GM21381 (cell line): ENCODE data around the gene GON7.
A peak's percentile ranks its signal among the peaks of the same experiment; 100 is the strongest.
"Not testable (repeated sequence)": the region's sequence is repeated elsewhere in the genome, so short reads cannot be mapped to it uniquely, and the experiment has no call there.

Experiments
- ATAC-seq: cut with Tn5 transposase; IDR thresholded peaks from one replicate; pipeline ENCODE4 v1.9.1; 2021; ENCODE audit warnings: mild to moderate bottlenecking, moderate library complexity; ENCODE audit not compliant: unreplicated experiment

The GON7 gene, protein sequence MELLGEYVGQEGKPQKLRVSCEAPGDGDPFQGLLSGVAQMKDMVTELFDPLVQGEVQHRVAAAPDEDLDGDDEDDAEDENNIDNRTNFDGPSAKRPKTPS

DNA sequence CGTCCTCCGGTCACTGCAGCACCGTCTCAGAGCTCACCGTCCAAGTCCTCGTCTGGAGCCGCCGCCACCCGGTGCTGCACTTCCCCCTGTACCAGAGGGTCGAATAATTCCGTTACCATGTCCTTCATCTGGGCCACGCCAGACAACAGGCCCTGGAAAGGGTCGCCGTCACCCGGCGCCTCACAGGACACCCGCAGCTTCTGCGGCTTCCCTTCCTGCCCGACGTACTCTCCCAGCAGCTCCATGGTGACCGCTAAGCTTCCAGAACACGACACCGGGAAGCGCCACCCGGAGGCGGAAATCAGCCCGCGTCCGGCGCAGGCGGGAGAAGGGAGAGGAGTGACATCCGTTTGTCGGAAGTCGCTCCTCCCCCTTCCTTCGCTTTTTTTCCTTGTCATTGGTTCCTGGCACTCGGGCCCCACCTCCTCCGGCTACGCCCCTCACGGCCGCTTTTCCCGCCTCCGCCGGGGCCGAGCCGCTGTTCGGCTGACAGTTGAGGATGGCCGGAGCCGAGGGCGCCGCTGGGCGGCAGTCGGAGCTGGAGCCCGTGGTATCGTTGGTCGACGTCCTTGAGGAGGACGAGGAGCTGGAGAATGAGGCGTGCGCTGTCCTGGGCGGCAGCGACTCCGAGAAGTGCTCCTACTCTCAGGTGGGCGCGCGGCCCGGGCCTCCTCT is at the start of gene GON7, which contains the start of gene UBR7:
GON7 (minus strand) TSS at position 273 of the 675 bp plus-strand sequence; CDS start at position 245, 28 bp downstream.
UBR7 (plus strand) TSS at position 464 of the 675 bp plus-strand sequence; CDS start at position 500, 36 bp downstream.
- peak; percentile 77 for ATAC-seq

DNA sequence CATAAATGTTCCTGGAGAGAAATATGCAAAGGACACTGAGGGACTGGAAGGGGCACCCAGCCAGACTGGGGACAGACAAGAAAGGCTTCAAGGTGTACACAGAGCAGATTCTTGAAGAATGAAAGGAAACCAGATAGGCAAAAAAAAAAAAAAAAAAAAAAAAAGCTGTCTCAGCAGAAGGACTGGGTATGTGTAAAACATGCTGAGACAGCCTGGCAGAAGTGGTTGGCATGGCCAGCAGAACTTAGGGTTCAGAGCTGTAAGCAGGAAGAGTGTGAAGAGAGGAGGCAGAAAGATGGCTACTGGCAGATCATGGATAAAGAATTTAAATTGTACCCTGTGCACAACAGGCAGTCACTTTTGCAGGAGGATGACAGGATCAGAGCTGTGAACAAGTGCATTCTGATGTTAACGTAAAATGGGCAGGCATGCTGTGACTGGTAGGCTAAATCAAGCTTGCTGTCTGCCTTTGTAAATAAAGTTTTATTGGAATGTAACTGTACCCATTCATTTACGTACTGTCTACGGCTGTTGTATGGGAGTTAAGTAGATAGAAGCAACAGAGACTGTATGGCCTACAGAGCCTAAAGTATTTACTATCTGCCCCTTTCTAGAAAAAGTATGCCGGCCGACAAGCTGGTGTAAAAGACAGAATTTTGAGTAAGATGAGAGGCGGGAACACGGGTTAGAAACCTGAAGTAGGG is 42.4 kb upstream of the GON7 start:
- no peak for ATAC-seq

DNA sequence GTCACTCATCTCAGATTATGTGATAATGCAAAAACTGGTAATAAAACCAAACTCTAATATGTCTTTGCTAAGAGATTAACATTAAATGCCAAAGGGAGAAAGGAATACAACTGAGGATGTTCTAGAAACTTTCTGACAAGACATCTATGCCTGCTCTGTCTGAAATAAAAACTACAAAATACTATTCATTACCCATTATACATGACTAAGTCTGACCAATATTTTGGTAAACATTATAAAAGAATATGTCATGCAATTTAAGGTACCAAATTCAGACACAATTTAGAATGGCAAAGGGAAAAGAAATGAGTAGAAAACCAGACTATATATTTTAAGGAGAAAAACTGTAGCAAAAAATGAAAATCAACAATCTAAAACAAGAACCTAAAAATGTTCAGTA is 39.7 kb upstream of the GON7 start:
- ATAC-seq: no peak

DNA sequence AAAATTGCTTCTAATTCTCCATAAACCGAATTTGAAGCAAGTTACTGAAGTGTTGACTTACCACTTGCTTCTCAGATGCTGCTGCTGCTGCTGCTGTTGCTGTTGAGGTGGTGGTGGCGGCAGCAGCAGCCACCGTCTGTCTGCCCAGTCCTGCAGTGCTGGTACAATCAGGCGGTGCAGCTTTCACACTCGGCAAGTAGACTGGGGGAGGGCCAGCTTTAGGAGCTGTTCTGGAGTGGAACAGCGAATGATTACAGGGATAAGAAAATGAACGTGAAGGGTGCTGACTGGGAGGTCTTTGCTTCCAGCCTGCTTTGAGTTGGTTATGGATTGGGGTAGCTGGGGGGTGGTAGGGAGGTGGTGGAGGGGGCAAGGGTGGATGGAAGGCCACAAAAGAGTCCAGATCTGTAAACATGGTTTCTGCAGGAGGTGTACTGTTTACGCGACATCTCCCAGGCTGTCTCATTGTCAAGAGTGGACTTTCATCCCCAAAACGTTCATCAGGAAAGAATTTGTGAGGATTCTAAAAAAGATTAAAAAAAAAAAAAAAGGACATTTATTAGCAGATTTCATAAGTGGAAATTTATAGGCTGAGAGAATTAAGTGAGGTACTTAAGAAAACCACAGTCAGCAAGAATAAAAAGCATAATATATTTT is 39.0 kb upstream of the GON7 start:
- ATAC-seq: no peak

DNA sequence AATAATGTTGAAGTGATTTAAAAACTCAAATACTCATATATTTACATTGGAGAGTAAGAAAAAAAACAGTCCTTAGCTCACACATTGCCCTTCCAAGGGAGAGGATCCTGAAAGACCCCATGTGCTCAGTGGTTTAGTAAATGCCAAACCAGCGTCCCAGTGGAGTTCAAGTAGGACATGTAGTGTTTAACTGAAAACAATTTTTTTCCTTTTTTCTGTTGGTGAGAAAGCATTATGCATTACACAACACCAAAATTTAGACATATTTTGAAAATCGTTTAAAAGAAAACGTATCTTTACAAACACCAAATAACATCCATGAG is 33.8 kb upstream of the GON7 start:
- no peak for ATAC-seq

DNA sequence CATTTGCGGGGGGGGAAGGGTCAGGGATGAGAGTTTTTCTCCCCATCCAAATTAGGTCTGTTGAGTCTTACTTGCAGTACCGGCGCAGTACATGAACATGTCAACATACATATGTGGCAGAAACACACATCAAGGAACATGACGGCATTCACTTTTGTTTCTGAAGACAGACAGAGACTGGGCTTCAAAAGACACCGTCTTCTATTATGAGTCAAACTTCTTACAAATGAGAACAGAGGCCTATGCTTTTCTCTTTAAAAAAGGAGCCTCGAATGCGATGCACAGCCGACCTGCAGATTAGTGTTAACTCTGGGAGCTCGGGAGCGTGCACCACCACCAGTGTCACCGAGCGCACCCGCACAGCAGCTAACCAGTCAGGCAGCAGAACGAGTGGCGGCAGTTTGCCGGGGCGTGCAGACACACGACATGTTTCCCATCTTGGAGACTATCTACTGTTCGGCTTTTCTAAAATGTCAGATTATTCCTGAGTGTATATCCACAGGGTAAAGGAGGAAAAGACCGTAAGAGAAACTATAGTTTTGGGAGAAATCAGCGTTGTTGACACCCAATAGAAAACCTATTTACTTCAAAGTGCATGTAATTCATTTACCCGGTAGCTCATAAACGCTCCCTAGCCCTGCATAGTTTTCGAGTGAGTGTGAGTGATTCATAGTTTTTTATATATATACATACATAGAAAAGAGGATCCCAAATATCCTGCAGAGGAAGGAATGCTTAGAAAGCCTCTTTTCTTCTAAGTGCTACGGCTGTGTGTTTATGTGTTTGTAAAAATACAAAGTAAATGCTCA is 33.2 kb upstream of the GON7 start:
- ATAC-seq: no peak

DNA sequence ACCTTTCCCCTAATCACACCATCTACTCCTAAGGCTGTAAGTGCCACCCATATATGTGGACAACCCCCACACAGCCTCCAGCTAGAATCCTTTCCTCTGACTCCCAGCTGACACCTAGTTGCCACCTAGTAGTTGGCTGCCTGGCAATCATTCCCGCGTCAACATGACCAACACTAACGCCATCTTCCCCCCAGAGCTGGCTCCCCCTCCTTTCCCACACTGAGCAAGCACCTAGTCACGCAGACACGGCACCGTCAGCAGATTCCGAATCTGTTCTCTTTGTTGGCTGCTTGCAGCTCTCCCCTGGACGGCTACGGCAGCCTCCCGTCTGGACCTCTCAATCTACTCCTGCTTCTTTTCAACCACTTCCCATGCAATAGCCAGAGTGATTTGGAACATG is 27.9 kb upstream of the GON7 start:
- ATAC-seq: no peak

DNA sequence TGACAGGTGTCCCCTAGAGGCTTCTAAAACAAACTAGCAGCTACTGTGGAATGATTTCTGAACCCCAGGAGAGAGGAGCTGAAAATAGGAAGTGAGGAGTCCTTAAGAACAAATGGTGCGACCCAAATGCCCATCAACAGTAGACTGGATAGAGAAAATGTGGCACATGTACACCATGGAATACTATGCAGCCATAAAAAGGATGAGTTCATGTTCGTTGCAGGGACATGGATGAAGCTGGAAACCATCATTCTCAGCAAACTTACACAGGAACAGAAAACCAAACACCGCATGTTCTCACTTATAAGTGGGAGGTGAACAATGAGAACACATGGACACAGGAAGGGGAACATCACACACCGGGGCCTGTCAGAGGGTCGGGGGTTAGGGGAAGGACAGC is 26.2 kb upstream of the GON7 start:
- not testable (repeated sequence) for ATAC-seq

DNA sequence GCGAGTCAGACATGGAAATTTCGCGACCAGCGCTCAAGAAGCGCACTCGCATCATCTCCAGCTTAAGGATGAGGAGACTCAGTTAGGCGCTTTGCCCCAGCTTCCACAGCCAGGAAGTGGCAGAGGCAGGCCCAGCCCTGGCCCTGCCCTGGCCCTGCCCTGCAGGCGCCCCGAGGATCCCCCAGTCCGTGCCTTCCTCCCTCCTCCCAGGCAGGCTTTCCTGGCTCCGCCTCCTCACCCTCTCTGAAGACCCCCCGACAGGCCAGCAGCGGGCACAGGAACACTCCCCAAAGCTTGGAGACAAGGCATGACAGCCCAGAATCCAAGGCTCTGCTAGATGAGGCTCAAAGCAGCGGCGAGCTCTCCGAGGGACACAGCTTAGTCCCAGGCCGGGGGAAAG is 25.3 kb upstream of the GON7 start:
- no peak for ATAC-seq

DNA sequence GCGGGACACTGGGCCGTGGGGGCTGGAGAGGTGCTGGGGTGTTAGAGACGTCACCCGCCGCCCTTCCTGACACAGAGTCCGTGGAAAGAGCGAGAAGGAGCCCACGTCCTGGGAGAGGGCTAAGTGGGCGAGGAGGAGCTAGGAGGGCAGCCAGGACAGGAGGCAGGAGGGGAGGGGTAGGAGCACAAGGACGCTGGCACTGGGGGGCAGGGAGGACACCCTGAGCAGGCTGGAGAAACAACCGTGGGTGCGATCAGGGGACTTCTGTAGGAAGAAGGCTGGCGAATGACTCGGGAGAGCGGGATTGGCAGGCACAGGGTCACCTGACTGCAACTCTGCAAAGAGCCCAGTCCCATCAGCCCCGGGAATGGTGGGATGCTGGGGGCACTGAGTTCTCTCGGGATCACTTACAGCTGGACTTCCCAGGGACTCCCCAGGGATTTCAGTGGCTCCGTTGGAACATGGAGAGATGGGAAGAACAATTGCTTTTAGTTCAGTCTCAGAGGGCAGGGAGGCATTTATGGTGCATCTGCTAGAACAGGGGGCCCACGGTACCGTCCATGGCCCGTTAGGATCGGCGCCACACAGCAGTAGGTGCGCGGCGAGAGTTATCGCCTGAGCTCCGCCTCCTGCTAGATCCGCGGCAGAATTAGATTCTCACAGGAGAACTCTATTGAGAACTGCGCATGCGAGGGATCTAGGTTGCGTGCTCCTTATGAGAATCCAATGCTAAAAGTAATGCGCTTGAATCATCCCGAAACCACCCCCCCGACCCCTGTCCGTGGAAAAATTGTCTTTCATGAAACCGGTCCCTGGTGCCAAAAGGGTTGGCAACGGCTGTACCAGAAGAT is 24.5 kb upstream of the GON7 start:
- no peak for ATAC-seq

DNA sequence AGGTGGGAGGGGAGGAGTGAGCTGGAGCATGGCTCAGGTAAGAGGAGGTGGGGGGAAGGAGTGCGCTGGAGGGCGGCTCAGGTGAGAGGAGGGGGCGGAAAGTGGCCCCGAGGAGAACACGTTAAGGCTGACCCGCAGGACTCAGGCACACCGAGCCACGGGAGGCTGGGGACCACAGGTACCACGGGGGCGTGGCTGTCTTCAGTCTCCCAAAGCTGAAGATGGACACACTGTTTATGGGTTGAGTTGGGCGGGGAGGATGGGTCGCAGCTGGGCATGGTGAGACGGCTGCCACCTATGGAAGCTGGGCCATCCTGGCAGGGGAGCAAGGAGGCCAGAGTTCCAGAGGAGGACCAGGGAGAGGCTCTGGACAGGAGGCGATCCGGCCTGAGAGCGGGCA is 23.7 kb upstream of the GON7 start:
- ATAC-seq: no peak

DNA sequence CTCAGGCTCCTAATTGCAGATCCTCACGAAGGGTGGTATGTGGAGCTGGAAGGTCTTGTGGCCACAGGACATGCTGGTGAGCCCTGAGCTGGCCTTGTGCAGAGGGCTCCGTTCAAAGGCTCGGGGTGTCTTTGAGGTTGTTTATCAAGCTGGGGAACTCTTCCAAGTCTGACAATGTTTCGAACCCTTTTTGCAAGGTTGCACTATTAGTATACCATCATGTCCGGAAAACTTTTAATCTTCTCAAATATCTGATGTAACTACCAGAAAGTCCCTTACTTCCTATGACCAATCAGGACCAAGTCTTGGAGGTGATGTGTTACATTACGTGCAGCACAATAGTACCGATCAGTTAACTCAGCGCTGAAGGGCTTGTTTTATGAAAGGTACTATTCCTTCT is 21.7 kb upstream of the GON7 start:
- ATAC-seq: no peak

DNA sequence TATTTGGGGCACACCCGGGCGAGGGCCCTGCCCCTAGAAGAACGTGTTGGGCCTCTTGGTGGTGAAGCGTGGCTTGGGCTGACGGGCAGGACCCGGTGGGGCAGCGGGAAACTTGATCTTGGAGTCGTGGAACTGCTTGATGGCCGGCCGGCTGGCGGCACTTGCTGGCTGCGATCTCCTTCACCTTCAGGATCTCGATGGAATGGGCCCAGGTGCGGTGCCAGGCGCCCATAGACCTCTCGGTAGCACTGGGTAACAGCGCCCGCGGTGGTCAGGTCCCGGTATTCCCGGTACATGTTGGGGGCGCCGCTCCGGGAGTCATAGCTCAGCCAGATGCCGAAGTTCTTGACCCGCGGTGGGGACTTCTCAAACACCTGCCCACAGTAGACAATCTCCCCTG is 16.7 kb upstream of the GON7 start:
- ATAC-seq: no peak

DNA sequence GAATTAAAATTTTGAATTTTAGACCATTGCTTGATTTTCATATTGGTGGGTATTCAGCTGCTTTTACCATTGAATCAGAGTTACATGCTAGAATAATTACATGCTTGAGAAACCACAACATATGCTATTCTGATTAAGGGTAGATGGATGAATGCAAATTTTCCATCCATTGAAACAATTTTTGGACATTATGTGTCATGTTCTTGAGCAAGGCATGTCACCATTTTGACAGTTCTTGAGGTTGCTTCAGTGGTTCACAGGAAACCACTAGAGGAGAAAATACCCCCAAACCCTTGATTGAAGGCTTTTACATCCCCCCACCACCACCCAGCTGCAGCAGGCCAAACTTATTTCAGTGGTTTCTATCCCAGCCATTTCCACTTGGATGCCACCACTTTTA is 13.6 kb upstream of the GON7 start:
- ATAC-seq: no peak

DNA sequence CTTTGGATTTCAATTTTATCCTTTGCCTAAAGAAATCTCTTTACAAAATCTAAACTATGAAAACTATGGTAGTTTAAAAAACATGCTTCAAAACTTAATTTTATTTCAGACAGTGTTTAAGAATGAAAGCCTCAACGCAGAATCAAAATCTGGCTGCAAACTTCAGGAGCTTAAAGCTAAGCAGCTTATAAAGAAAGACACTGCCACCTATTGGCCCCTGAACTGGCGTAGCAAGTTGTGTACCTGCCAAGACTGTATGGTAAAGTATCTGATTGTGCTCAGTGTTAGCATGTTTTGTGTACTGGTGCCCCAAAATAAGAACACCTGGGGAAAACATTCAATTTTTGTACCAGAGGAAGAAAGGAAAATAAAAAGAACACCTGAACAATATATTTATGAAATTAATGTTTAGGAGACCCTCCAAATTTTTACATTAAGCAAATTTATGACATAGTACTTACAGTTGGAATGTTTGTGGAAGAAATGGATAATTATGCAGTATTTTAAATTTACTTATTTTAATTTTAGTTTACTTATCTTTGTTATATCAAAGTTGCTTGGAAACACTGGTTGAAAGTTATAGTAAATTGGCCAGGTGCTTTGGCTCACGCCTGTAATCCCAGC is 12.3 kb upstream of the GON7 start:
- peak; percentile 72 for ATAC-seq

DNA sequence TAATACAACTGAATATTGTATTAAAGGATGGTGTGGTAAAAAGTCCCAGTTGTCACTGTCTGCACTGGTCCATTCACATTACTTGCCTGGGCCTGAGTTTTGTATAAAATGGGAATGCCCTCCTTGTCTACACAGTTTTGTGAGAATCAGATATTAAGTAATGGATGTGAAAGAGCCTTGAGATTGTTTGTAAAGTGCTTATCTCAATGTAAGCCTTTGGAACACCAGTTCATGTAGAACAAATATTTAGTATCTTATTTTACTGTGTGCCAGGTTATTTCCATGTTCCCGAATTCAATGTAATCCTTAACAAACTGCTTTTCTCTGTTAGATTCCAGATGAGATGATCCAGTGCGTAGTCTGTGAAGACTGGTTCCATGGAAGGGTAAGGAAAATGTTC is 7.7 kb upstream of the GON7 start:
- ATAC-seq: no peak

DNA sequence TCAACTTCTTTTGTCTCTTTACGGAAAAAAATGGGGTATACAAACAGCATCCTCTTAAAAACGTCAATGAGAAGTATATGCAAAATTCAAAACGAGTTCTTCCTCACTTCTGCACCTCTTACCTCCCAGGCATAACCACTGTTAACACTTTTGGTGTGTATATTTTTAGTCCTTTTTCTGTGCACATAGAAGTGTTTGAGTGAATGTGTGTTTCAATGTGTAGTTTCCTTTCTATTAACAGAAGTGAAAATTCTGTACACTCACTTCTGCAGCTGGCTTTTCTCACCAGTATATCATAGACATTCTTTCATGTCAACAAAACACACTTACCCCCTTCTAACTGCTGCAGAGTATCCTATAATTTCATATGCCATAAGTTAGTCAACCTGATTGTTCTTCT is 5.6 kb upstream of the GON7 start:
- ATAC-seq: peak; percentile 70

DNA sequence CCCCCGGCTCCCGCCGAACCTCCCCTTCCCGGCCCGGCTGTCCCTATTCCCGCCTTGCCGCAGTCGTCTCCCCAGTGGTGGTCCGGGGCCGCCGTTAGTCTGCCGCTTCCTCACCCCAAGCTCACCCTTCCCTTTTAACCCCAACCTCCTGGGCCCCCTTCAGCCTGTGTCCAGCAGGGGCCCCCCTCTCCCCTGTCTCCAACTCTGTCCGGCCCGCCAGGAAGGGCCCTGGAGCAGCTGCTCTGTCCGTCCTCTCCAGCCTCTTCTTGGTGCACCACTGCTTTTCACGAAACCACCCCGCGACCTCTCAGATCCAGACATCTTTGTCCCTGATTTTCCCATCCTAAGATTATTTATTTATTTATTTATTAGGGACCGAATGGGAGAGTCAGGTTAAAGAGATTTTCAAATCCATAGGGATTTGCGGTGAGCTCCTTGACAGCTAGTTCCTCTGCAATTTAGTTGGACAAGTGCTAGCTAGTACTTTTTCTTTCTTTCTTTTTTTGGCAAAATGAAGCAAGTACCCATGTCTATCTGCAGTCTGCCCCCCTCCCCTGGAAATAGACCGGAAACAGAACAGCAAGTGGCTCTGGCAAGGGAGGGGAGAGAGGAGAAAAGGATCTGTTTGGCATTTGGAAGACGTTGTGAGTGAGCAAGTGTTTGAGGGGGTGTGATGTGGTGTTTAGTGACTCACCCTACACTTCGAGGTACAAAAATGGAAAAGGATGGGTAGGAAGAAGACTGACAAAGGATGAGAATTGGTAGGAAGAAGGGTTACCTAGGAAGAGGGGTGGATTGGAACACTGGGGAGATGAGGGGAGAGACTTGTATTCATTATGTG is 823 bp upstream of the GON7 start:
- ATAC-seq: peak; percentile 41

DNA sequence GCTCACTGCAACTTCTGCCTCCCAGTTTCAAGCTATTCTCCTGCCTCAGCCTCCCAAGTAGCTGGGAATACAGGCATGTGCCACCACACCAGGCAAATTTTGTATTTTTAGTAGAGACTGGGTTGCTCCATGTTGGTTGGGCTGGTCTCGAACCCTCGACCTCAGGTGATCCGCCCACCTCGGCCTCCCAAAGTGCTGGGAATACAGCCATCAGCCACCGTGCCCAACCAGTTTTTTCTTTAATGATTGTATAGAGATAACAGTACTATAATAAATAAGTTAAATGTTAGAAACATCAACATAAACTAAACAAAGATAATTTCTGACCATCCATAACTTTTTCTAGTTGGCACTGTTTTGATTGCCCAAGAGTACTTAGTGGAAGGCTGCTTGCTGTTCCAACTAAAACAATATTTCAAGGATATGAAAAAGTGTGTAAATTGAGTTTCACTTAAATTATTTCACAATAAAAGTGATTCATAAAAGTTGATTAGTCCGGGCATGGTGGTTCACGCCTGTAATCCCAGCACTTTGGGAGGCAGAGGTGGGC is 5.6 kb downstream of the GON7 start:
- no peak for ATAC-seq
